ENCODE results near the gene NUP58. TPM values are rescaled to one million over a fixed set of nuclear protein-coding genes. Genes with fewer than 3 reads are reported as not detected.

The NUP58 gene
- total and polyA plus RNA-seq, 10 of the 15 experiments (the other 5 are each of a cell fraction or from before 2014, with no cell fraction given) = 12.1 to 78.0 (median 48.9) TPM

DNA sequence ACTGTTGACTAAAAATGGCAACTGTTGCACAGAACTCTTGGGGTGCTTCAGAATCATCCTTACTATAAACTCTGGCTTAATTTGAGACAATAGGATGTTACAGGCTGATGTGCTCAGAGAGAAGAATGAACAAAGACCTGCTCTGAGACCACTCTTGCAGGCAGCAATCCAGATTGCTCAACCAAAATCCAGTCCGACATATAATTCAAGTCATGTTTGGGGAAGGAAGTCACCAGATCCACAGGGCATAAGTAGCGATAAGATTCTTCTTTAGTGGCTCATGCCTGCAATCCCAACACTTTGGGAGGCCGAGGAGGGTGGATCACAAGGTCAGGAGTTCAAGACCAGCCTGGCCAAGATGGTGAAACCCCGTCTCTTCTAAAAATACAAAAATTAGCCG, 34.7 kb upstream of the NUP58 start (continued):
- TF ChIP-seq, protein P1, sequence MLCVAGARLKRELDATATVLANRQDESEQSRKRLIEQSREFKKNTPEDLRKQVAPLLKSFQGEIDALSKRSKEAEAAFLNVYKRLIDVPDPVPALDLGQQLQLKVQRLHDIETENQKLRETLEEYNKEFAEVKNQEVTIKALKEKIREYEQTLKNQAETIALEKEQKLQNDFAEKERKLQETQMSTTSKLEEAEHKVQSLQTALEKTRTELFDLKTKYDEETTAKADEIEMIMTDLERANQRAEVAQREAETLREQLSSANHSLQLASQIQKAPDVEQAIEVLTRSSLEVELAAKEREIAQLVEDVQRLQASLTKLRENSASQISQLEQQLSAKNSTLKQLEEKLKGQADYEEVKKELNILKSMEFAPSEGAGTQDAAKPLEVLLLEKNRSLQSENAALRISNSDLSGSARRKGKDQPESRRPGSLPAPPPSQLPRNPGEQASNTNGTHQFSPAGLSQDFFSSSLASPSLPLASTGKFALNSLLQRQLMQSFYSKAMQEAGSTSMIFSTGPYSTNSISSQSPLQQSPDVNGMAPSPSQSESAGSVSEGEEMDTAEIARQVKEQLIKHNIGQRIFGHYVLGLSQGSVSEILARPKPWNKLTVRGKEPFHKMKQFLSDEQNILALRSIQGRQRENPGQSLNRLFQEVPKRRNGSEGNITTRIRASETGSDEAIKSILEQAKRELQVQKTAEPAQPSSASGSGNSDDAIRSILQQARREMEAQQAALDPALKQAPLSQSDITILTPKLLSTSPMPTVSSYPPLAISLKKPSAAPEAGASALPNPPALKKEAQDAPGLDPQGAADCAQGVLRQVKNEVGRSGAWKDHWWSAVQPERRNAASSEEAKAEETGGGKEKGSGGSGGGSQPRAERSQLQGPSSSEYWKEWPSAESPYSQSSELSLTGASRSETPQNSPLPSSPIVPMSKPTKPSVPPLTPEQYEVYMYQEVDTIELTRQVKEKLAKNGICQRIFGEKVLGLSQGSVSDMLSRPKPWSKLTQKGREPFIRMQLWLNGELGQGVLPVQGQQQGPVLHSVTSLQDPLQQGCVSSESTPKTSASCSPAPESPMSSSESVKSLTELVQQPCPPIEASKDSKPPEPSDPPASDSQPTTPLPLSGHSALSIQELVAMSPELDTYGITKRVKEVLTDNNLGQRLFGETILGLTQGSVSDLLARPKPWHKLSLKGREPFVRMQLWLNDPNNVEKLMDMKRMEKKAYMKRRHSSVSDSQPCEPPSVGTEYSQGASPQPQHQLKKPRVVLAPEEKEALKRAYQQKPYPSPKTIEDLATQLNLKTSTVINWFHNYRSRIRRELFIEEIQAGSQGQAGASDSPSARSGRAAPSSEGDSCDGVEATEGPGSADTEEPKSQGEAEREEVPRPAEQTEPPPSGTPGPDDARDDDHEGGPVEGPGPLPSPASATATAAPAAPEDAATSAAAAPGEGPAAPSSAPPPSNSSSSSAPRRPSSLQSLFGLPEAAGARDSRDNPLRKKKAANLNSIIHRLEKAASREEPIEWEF (IDR thresholded peaks at IDR 0.05; ENCODE audit: insufficient replicate concordance, low read depth, low read length) = no peak
- TF ChIP-seq SPI1 (IDR thresholded peaks at IDR 0.05; ENCODE audit: borderline replicate concordance, insufficient read depth, low read depth, low read length) (no peak), CREM (IDR thresholded peaks at IDR 0.05; ENCODE audit: low read depth) (no peak), STAT1 (conservative IDR thresholded peaks at IDR 0.05) (no peak), ESRRA (IDR thresholded peaks at IDR 0.05; ENCODE audit: low read length) (no peak), PAX8 (IDR thresholded peaks at IDR 0.05) (no peak), MEF2A (IDR thresholded peaks at IDR 0.05; ENCODE audit: insufficient read depth, low read depth, low read length) (no peak)
- TF ChIP-seq, protein P2, sequence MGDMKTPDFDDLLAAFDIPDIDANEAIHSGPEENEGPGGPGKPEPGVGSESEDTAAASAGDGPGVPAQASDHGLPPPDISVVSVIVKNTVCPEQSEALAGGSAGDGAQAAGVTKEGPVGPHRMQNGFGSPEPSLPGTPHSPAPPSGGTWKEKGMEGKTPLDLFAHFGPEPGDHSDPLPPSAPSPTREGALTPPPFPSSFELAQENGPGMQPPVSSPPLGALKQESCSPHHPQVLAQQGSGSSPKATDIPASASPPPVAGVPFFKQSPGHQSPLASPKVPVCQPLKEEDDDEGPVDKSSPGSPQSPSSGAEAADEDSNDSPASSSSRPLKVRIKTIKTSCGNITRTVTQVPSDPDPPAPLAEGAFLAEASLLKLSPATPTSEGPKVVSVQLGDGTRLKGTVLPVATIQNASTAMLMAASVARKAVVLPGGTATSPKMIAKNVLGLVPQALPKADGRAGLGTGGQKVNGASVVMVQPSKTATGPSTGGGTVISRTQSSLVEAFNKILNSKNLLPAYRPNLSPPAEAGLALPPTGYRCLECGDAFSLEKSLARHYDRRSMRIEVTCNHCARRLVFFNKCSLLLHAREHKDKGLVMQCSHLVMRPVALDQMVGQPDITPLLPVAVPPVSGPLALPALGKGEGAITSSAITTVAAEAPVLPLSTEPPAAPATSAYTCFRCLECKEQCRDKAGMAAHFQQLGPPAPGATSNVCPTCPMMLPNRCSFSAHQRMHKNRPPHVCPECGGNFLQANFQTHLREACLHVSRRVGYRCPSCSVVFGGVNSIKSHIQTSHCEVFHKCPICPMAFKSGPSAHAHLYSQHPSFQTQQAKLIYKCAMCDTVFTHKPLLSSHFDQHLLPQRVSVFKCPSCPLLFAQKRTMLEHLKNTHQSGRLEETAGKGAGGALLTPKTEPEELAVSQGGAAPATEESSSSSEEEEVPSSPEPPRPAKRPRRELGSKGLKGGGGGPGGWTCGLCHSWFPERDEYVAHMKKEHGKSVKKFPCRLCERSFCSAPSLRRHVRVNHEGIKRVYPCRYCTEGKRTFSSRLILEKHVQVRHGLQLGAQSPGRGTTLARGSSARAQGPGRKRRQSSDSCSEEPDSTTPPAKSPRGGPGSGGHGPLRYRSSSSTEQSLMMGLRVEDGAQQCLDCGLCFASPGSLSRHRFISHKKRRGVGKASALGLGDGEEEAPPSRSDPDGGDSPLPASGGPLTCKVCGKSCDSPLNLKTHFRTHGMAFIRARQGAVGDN (IDR thresholded peaks at IDR 0.05) = no peak

Measured in GM12878 (cell line).